Measurements from ENCODE around the gene DNAJC22. TPM values are rescaled to one million over a fixed set of nuclear protein-coding genes. Genes with fewer than 3 reads are reported as not detected.
A peak's percentile ranks its signal among the peaks of the same experiment; 100 is the strongest.

Gene DNAJC22
- total and polyA plus RNA-seq, 12 donors, result 0.01 to 0.59 (median 0.25) TPM; not detected in 4

- Histone ChIP-seq H3K9me3 (no peaks in the 10 kb centered on the region), H3K4me1 (peaks cover 0 to 42% (median 27%) of the 10 kb centered on the region in 9 donors), H3K36me3 (no peaks in the 10 kb centered on the region), H3K4me3 (no peak overlapping the region), H3K27me3 (peaks cover 0 to 4% (median 0%) of the 10 kb centered on the region in 7 donors), H3K27ac (peak overlapping the region in 1 of 10 donors; percentile 67)
- ATAC-seq (no peak), DNase-seq (no peak)
- TF ChIP-seq, protein P1, sequence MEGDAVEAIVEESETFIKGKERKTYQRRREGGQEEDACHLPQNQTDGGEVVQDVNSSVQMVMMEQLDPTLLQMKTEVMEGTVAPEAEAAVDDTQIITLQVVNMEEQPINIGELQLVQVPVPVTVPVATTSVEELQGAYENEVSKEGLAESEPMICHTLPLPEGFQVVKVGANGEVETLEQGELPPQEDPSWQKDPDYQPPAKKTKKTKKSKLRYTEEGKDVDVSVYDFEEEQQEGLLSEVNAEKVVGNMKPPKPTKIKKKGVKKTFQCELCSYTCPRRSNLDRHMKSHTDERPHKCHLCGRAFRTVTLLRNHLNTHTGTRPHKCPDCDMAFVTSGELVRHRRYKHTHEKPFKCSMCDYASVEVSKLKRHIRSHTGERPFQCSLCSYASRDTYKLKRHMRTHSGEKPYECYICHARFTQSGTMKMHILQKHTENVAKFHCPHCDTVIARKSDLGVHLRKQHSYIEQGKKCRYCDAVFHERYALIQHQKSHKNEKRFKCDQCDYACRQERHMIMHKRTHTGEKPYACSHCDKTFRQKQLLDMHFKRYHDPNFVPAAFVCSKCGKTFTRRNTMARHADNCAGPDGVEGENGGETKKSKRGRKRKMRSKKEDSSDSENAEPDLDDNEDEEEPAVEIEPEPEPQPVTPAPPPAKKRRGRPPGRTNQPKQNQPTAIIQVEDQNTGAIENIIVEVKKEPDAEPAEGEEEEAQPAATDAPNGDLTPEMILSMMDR (IDR thresholded peaks at IDR 0.05), result no peak
- intact Hi-C loops (cut with DNase I), result loop anchor here in 2 of 10 donors (5.0 to 10.0 kb wide), 2 partner anchors 212 to 220 kb away; no protein-coding TSS in a partner anchor
- WGBS, 2 donors, result 94 to 97% methylated on average over 1 of the region's 1 CpG
These were observed 18.3 kb downstream of the DNAJC22 start for GRCh38 chr12:49364989-49365388.

DNA sequence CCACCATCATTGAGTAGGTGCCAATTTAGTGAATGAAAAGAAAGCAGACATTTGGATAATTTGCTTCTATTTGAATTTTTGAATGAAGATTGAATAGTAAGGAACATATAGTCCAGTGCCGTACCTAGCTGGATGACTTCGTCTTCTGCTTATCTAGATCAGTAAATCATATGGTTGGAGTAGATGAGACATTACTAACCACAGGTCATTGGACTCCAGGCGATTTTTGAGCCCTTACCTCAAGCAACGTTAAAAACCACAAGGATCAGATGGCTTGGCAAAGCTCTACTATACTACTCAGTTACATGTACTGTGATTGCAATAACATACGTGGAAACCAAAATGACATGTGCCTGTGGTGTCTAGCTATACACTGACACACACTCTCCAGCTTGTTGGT lies 18.9 kb downstream of the DNAJC22 start:
- DNase-seq, result no peak
- Histone ChIP-seq H3K27ac (peak overlapping the region in 3 of 10 donors; percentile 95 to 99 (median 96)), H3K4me1 (peaks cover 0 to 47% (median 31%) of the 10 kb centered on the region in 9 donors), H3K36me3 (no peaks in the 10 kb centered on the region), H3K4me3 (peak overlapping the region in 4 of 10 donors; percentile 87 to 91 (median 90)), H3K9me3 (no peaks in the 10 kb centered on the region), H3K27me3 (no peaks in the 10 kb centered on the region)
- TF ChIP-seq, protein P1 (IDR thresholded peaks at IDR 0.05), result no peak
- ATAC-seq, result no peak
- 82 to 90% methylated on average over 5 of the region's 5 CpGs for WGBS, 2 donors
- intact Hi-C loops (cut with DNase I), result loop anchor here in 1 of 10 donors (10.0 kb wide), 1 partner anchor 219 kb away; no protein-coding TSS in a partner anchor

DNA sequence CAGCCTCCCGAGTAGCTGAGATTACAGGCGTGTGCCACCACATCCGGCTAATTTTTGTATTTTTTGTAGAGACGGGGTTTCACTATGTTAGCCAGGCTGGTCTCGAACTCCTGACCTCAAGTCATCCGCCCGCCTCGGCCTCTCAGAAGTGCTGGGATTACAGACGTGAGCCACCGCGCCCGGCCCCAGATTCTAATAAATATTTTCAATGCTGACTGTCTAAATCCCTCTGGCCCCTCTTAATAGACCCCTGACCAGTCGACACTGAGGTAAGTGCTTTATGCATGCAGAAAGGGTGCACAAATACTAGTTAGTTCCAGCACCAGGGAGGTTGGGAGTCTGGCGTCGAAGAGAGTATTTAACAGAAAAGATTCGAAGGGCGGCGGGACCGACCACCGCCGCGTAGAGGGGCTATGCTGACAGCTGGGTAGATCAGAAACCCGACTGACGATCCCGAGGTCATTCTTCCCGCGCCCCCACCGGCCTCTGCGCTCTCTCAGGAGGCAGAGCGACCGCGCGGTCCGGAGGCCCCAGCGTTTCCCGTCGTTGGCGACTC lies 19.5 kb downstream of the DNAJC22 start:
- Histone ChIP-seq H3K36me3 (no peaks in the 10 kb centered on the region), H3K9me3 (no peaks in the 10 kb centered on the region), H3K27ac (peak overlapping the region; percentile 88 to 99 (median 95)), H3K4me3 (peak overlapping the region; percentile 52 to 93 (median 90)), H3K4me1 (peaks cover 0 to 47% (median 31%) of the 10 kb centered on the region in 9 donors), H3K27me3 (no peaks in the 10 kb centered on the region)
- TF ChIP-seq, protein P1 (IDR thresholded peaks at IDR 0.05), result no peak
- intact Hi-C loops (cut with DNase I), result loop anchor here in 1 of 10 donors (10.0 kb wide), 1 partner anchor 219 kb away; no protein-coding TSS in a partner anchor
- DNase-seq, result no peak
- WGBS, 2 donors, result 13 to 20% methylated on average over 36 to 38 of the region's 38 CpGs
- ATAC-seq, result peak in 4 of 8 donors; percentile 1 to 41 (median 32)

- intact Hi-C loops (cut with DNase I), result loop anchor here in 1 of 10 donors (10.0 kb wide), 1 partner anchor 218 kb away; no protein-coding TSS in a partner anchor
These were observed 20.1 kb downstream of the DNAJC22 start for GRCh38 chr12:49366652-49367380.

More at GRCh38 chr12:49366652-49367380, 20.1 kb downstream of the DNAJC22 start:
- Histone ChIP-seq H3K4me3 (peak overlapping the region; percentile 52 to 93 (median 90)), H3K9me3 (no peaks in the 10 kb centered on the region), H3K4me1 (peaks cover 0 to 47% (median 31%) of the 10 kb centered on the region in 9 donors), H3K27ac (peak overlapping the region; percentile 88 to 99 (median 95)), H3K36me3 (no peaks in the 10 kb centered on the region), H3K27me3 (no peaks in the 10 kb centered on the region)
- WGBS, 2 donors, result 0 to 1% methylated on average over 80 to 97 of the region's 97 CpGs
- TF ChIP-seq, protein P1 (IDR thresholded peaks at IDR 0.05), result peak in 7 of 9 donors; percentile 8 to 59 (median 41)
- DNase-seq (peak; percentile 90 to 91), ATAC-seq (peak; percentile 90 to 97 (median 95))

All from heart right ventricle (tissue), 16 donors.